H1 (cell line): ENCODE data around the gene STAM. TPM values are rescaled to one million over a fixed set of nuclear protein-coding genes. Genes with fewer than 3 reads are reported as not detected.

ENCODE experiments used
- CTCF ChIA-PET: fragments of 300-600 bp; sonication (Branson Sonifier 250); formaldehyde crosslinking; loops from one replicate; lab custom pipeline; 2021; ENCODE audit not compliant: partially characterized antibody; lab: Charles Lee
- POLR2A ChIA-PET: fragments of 300-600 bp; sonication (Branson Sonifier 250); formaldehyde crosslinking; loops from one replicate; lab custom pipeline; 2021; ENCODE audit warnings: inconsistent platforms; ENCODE audit not compliant: partially characterized antibody; lab: Charles Lee
- DNase-seq, 2 experiments: peaks; one replicate each; pipeline versions ENCODE4 v3.0.0 to v3.0.0-alpha.2; 2010 to 2022; ENCODE audit warnings: low spot score in 2 of 2, low read depth in 1 of 2, mixed read lengths in 1 of 2
- FAIRE-seq: peaks from 2 replicates; lab custom pipeline; 2011; peaks lifted over from hg19 to GRCh38; lab: Jason Lieb, UNC
- H2AFZ ChIP-seq: 2 replicates; pipeline ENCODE4 v1.8.1; 2012; ENCODE audit warnings: low read length, inconsistent platforms
- H2AK5ac ChIP-seq: 2 replicates; pipeline ENCODE4 v1.6.1; 2013; ENCODE audit warnings: low read depth, low read length
- H2BK120ac ChIP-seq: replicated peaks from 2 replicates; pipeline ENCODE3; 2013; ENCODE audit warnings: low read depth, low read length, inconsistent platforms
- H2BK12ac ChIP-seq: 2 replicates; pipeline ENCODE4 v1.6.1; 2013; ENCODE audit warnings: low read depth, low read length
- H2BK15ac ChIP-seq: 2 replicates; pipeline ENCODE4 v1.6.1; 2013; ENCODE audit warnings: low read length
- H2BK20ac ChIP-seq: 2 replicates; pipeline ENCODE4 v1.6.1; 2013; ENCODE audit warnings: low read length
- H2BK5ac ChIP-seq: 2 replicates; pipeline ENCODE4 v1.6.1; 2013; ENCODE audit warnings: low read depth, low read length
- H3K14ac ChIP-seq: 2 replicates; pipeline ENCODE4 v1.6.1; 2013; ENCODE audit warnings: inconsistent platforms; ENCODE audit not compliant: insufficient read length
- H3K18ac ChIP-seq: 2 replicates; pipeline ENCODE4 v1.6.1; 2013; ENCODE audit warnings: low read length; ENCODE audit errors: extremely low read depth
- H3K23ac ChIP-seq: 2 replicates; pipeline ENCODE4 v1.6.1; 2013; ENCODE audit warnings: inconsistent platforms; ENCODE audit not compliant: insufficient read length
- H3K23me2 ChIP-seq: 2 replicates; pipeline ENCODE4 v1.6.1; 2013; ENCODE audit warnings: low read depth, low read length
- H3K27ac ChIP-seq: 2 replicates; pipeline ENCODE4 v1.6.1; 2011; ENCODE audit warnings: low read depth, low read length, inconsistent platforms
- H3K27me3 ChIP-seq, 4 experiments: replicated peaks in 1 of 4; 1 replicate in 1 of 4; 2 replicates in 3 of 4; pipeline versions ENCODE4 v1.6.1 to v1.8.1; 2011 to 2013; ENCODE audit warnings: low read length in 3 of 4, mild to moderate bottlenecking in 3 of 4, inconsistent platforms in 2 of 4, mixed read lengths in 2 of 4, moderate library complexity in 1 of 4; ENCODE audit not compliant: control insufficient read depth in 3 of 4, insufficient read depth in 3 of 4; ENCODE audit errors: extremely low read depth in 1 of 4
- H3K36me3 ChIP-seq, 4 experiments: 2 replicates each; pipeline versions ENCODE4 v1.6.1 to v1.8.1; 2011 to 2013; ENCODE audit warnings: mild to moderate bottlenecking in 4 of 4, low read length in 3 of 4, moderate library complexity in 2 of 4, control low read depth in 1 of 4, inconsistent platforms in 1 of 4; ENCODE audit not compliant: insufficient read depth in 4 of 4, control insufficient read depth in 2 of 4
- H3K4ac ChIP-seq: replicated peaks from 2 replicates; pipeline ENCODE3; 2013; ENCODE audit warnings: low read length, low read depth, mixed read lengths, inconsistent platforms; ENCODE audit not compliant: insufficient read length
- H3K4me1 ChIP-seq, 4 experiments: replicated peaks in 1 of 4; 1 replicate in 1 of 4; 2 replicates in 3 of 4; pipeline versions ENCODE4 v1.6.1 to v1.8.1; 2011 to 2013; ENCODE audit warnings: low read length in 3 of 4, inconsistent platforms in 2 of 4, mixed read lengths in 1 of 4; ENCODE audit not compliant: insufficient read depth in 4 of 4, control insufficient read depth in 3 of 4
- H3K4me2 ChIP-seq, 2 experiments: 2 replicates each; pipeline versions ENCODE4 v1.6.1 to v1.8.1; 2011 to 2013; ENCODE audit warnings: low read depth in 2 of 2, low read length in 2 of 2, control low read depth in 1 of 2, inconsistent platforms in 1 of 2, mild to moderate bottlenecking in 1 of 2; ENCODE audit not compliant: insufficient read depth in 1 of 2
- H3K4me3 ChIP-seq, 4 experiments: fragments of 200-600, 300-600 bp in 1 of 4; sonication (generic), shearing (Covaris generic), sonication (Bioruptor Twin) in 1 of 4; 2 replicates each; pipeline versions ENCODE4 v1.5.1 to v1.8.1; 2011 to 2016; ENCODE audit warnings: low read length in 4 of 4, low read depth in 3 of 4, control low read depth in 2 of 4, inconsistent platforms in 2 of 4, mild to moderate bottlenecking in 2 of 4, mixed read lengths in 1 of 4, moderate library complexity in 1 of 4; ENCODE audit not compliant: insufficient read depth in 2 of 4; ENCODE audit errors: extremely low read depth in 1 of 4
- H3K56ac ChIP-seq: replicated peaks from 2 replicates; pipeline ENCODE3; 2013; ENCODE audit warnings: low read depth, mild to moderate bottlenecking, mixed read lengths, low read length, inconsistent platforms; ENCODE audit not compliant: insufficient read length
- H3K79me1 ChIP-seq: 2 replicates; pipeline ENCODE4 v1.6.1; 2013; ENCODE audit warnings: low read depth, low read length, control low read depth
- H3K79me2 ChIP-seq, 2 experiments: 2 replicates each; pipeline versions ENCODE4 v1.6.1 to v1.8.1; 2012 to 2013; ENCODE audit warnings: low read length in 2 of 2, mild to moderate bottlenecking in 2 of 2, inconsistent platforms in 1 of 2; ENCODE audit not compliant: insufficient read depth in 2 of 2, control insufficient read depth in 1 of 2
- H3K9ac ChIP-seq, 4 experiments: replicated peaks in 1 of 4; 1 replicate in 1 of 4; 2 replicates in 3 of 4; pipeline versions ENCODE4 v1.6.1 to v1.8.1; 2011 to 2013; ENCODE audit warnings: low read depth in 3 of 4, low read length in 3 of 4, control low read depth in 2 of 4, mild to moderate bottlenecking in 2 of 4, moderate library complexity in 2 of 4, inconsistent platforms in 1 of 4; ENCODE audit errors: extremely low read depth in 1 of 4
- H3K9me3 ChIP-seq, 2 experiments: 2 replicates each; pipeline versions ENCODE4 v1.6.1 to v1.8.1; 2012 to 2013; ENCODE audit warnings: mild to moderate bottlenecking in 2 of 2, moderate library complexity in 2 of 2, control low read depth in 1 of 2, inconsistent platforms in 1 of 2, low read depth in 1 of 2, low read length in 1 of 2, mixed read lengths in 1 of 2; ENCODE audit not compliant: insufficient read depth in 2 of 2
- H4K20me1 ChIP-seq, 2 experiments: replicated peaks in 1 of 2; 2 replicates each; pipeline versions ENCODE3 to v1.8.1; 2011 to 2013; ENCODE audit warnings: inconsistent platforms in 2 of 2, low read length in 2 of 2, mild to moderate bottlenecking in 1 of 2; ENCODE audit not compliant: insufficient read depth in 2 of 2, control insufficient read depth in 1 of 2
- H4K5ac ChIP-seq: 2 replicates; pipeline ENCODE4 v1.6.1; 2013; ENCODE audit warnings: low read length, low read depth, mixed read lengths, inconsistent platforms; ENCODE audit not compliant: insufficient read length
- H4K8ac ChIP-seq: 2 replicates; pipeline ENCODE4 v1.8.0; 2013; ENCODE audit warnings: mild to moderate bottlenecking, moderate library complexity, low read length, inconsistent platforms; ENCODE audit not compliant: insufficient read depth; ENCODE audit errors: extremely low read depth
- H4K91ac ChIP-seq: replicated peaks from 2 replicates; pipeline ENCODE3; 2013; ENCODE audit warnings: low read length, mixed read lengths, inconsistent platforms; ENCODE audit not compliant: insufficient read length
- CEBPB ChIP-seq: IDR thresholded peaks from 2 replicates; pipeline ENCODE4 v1.6.1; 2012; ENCODE audit warnings: low read depth, low read length
- CHD1 ChIP-seq: IDR thresholded peaks from 2 replicates; pipeline ENCODE4 v1.6.1; 2012; ENCODE audit warnings: low read depth, low read length, improper control_type of control experiment
- CREB1 ChIP-seq: IDR thresholded peaks from 2 replicates; pipeline ENCODE4 v1.6.1; 2012; ENCODE audit warnings: inconsistent platforms
- EP300 ChIP-seq, 2 experiments: IDR thresholded peaks; 1 replicate in 1 of 2; 2 replicates in 1 of 2; pipeline ENCODE4 v1.6.1; 2011 to 2012; ENCODE audit warnings: low read depth in 2 of 2, low read length in 2 of 2, mild to moderate bottlenecking in 2 of 2, borderline replicate concordance in 1 of 2, inconsistent platforms in 1 of 2, moderate library complexity in 1 of 2
- JUN ChIP-seq: IDR thresholded peaks from 2 replicates; pipeline ENCODE4 v1.6.1; 2011; ENCODE audit warnings: low read depth, mild to moderate bottlenecking, improper control_type of control experiment, low read length
- NANOG ChIP-seq: IDR thresholded peaks from 2 replicates; pipeline ENCODE4 v1.6.1; 2011; ENCODE audit warnings: low read length, low read depth, mild to moderate bottlenecking, inconsistent platforms; ENCODE audit not compliant: insufficient read depth, poor library complexity, severe bottlenecking
- POLR2A ChIP-seq, 2 experiments: IDR thresholded peaks; 1 replicate in 1 of 2; 2 replicates in 1 of 2; pipeline ENCODE4 v1.6.1; 2011; ENCODE audit warnings: low read depth in 2 of 2, low read length in 2 of 2, mild to moderate bottlenecking in 2 of 2; ENCODE audit errors: control extremely low read depth in 1 of 2
- POLR2AphosphoS5 ChIP-seq: IDR thresholded peaks from 2 replicates; pipeline ENCODE4 v1.6.1; 2011; ENCODE audit warnings: low read depth, low read length
- SRF ChIP-seq: IDR thresholded peaks from 2 replicates; pipeline ENCODE4 v1.6.1; 2011; ENCODE audit warnings: mild to moderate bottlenecking, low read depth, low read length, moderate library complexity
- TBP ChIP-seq: IDR thresholded peaks from 2 replicates; pipeline ENCODE4 v1.6.1; 2011; ENCODE audit warnings: low read depth, low read length, improper control_type of control experiment
- TEAD4 ChIP-seq: IDR thresholded peaks from 2 replicates; pipeline ENCODE4 v1.6.1; 2012; ENCODE audit warnings: low read depth, low read length, inconsistent platforms, mixed read lengths
- WGBS, 2 experiments: shearing (Covaris generic) in 1 of 2; methylation state at CpG; one replicate each; pipeline versions ENCODE4 v1.1.6 to v1.1.7; 2013 to 2015; ENCODE audit warnings: low lambda C conversion rate in 2 of 2, mixed read lengths in 2 of 2, inconsistent platforms in 1 of 2, low coverage in 1 of 2, missing lambda C conversion rate in 1 of 2; ENCODE audit not compliant: insufficient replicate concordance in 2 of 2, insufficient coverage in 1 of 2, insufficient read length in 1 of 2; ENCODE audit errors: extremely low coverage in 1 of 2, missing lambda C conversion rate in 1 of 2; 5-methylcytosine and 5-hydroxymethylcytosine counted together
- polyA plus RNA-seq, 7 experiments: library from polyadenylated mRNA; depleted of rRNA in 3 of 7; stranded (reverse) in 5 of 7; unstranded in 2 of 7; fragments of >200 nt in 5 of 7; fragments of 200-250 nt in 2 of 7; gene quantifications; 1 replicate in 5 of 7; 2 replicates in 1 of 7; 4 replicates in 1 of 7; pipeline versions ENCODE4 v1.2.1 to v1.2.3, GENCODE V29; 2011 to 2013; ENCODE audit warnings: missing spikeins in 2 of 7, mixed read lengths in 2 of 7
- total RNA-seq: library from RNA; stranded (reverse); fragmentation: NEBNext Ultra II Directional; extraction: Animal tissue kit (Norgen Biotek cat#: 25700); gene quantifications from 2 replicates; pipeline ENCODE4 v1.2.1, GENCODE V29; 2021

The STAM gene
- total and polyA plus RNA-seq, 2 of the 8 experiments (the other 6 are each of a cell fraction or from before 2014, with no cell fraction given) = 22.0 to 27.8 TPM

DNA sequence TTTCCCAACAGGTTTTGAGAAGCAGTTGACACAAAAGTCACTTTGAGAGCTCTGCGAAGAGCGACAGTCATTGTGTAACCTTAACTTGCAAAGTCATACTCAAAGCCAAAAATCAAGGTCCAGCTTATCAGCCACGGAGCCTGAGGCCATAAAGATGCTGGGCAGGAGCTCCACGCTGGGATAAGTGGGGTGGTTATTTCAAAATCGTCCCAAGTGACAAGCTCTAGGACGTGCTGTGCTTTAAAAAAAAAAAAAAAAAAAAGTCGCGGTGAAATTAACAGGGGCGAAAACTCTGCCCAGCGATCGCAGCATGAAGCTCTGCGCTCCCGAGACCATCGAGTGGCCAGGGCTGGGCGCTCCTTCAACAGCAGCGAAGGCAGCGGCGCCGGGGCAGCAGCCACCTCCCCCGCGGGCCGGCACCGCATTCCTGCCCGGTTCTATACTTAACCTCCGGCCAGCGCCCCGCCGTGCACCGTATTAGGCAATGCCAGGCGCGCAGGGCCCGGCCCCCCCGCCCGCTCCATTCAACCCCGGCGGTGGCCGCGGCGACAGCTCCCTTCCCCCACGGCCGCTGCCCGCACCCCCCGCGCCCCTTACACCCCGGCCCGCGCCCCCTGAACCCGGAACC, 27.4 kb upstream of the STAM start:
- H3K4me3 ChIP-seq = peak overlapping the region; percentile 63 to 89 (median 76)
- no peak overlapping the region for H3K23ac ChIP-seq
- H4K20me1 ChIP-seq = no peaks in the 10 kb centered on the region
- no peak overlapping the region for H3K4ac ChIP-seq
- H3K27ac ChIP-seq = no peak overlapping the region
- peak overlapping the region; percentile 90; the same call in 1 of the 2 replicates for H2BK12ac ChIP-seq
- peak; percentile 24; the same call in 1 of the 2 replicates for TF ChIP-seq TBP
- no peak for TF ChIP-seq CHD1
- peak in 1 of 2 experiments; percentile 39; a peak in 1 of 3 replicates for TF ChIP-seq POLR2A (IDR thresholded peaks at IDR 0.05; ENCODE audit: control extremely low read depth in 1 of 2, low read depth in 2 of 2, low read length in 2 of 2)
- peak; percentile 92 for TF ChIP-seq TEAD4
- TF ChIP-seq JUN = no peak
- peak; percentile 65 for TF ChIP-seq NANOG
- peak; percentile 77 for TF ChIP-seq SRF
- TF ChIP-seq EP300 (IDR thresholded peaks at IDR 0.05; ENCODE audit: borderline replicate concordance in 1 of 2, low read depth in 2 of 2, low read length in 2 of 2) = peak in 1 of 2 experiments; percentile 60; a peak in 1 of 3 replicates
- TF ChIP-seq CREB1 = no peak
- TF ChIP-seq POLR2AphosphoS5 = peak; percentile 36; the same call in 1 of the 2 replicates
- peak; percentile 94 for TF ChIP-seq CEBPB
- H4K8ac ChIP-seq = peak overlapping the region; percentile 57; the same call in 1 of the 2 replicates
- POLR2A ChIA-PET = interaction anchor here (0.7 to 3.6 kb wide), 16 partner anchors 8 to 738 kb away, joined by 3 to 25 read pairs (median 4); partner anchors contain the start of gene STAM
- no peaks in the 10 kb centered on the region for H3K27me3 ChIP-seq
- peaks cover 0 to 3% (median 0%) of the 10 kb centered on the region in 4 experiments; a peak in 1 of 8 replicates for H3K36me3 ChIP-seq
- FAIRE-seq (no peak), DNase-seq (peak in 1 of 2 experiments; percentile 36)
- H2AFZ ChIP-seq = no peak overlapping the region
- H3K14ac ChIP-seq = no peak overlapping the region
- H3K9ac ChIP-seq = peak overlapping the region; percentile 22 to 74 (median 55); a peak in 5 of 7 replicates
- no peak overlapping the region for H3K56ac ChIP-seq
- 9% methylated on average over 14 of the region's 48 CpGs; no CpG with 5 or more reads in 1 of the 2 experiments for WGBS, 2 experiments
- H3K18ac ChIP-seq = peak overlapping the region; percentile 83
- H2BK15ac ChIP-seq = no peak overlapping the region; the same call in 1 of the 2 replicates
- peaks cover 6% of the 10 kb centered on the region for H3K23me2 ChIP-seq
- H2BK5ac ChIP-seq = no peak overlapping the region; the same call in 1 of the 2 replicates
- H3K4me2 ChIP-seq = peak overlapping the region; percentile 69 to 73
- H4K5ac ChIP-seq = no peak overlapping the region
- H3K9me3 ChIP-seq = peaks cover 0 to 3% of the 10 kb centered on the region in 2 experiments; a peak in 1 of 4 replicates
- H2BK20ac ChIP-seq = no peak overlapping the region
- H2BK120ac ChIP-seq = no peak overlapping the region
- CTCF ChIA-PET = interaction anchor here (0.6 to 1.2 kb wide), 12 partner anchors 8 to 1864 kb away, joined by 3 to 5 read pairs (median 3); no protein-coding TSS in a partner anchor
- H4K91ac ChIP-seq = no peak overlapping the region
- H3K4me1 ChIP-seq = no peaks in the 10 kb centered on the region
- no peak overlapping the region for H2AK5ac ChIP-seq
- H3K79me2 ChIP-seq = peaks cover 0 to 3% of the 10 kb centered on the region in 2 experiments; a peak in 1 of 4 replicates
- H3K79me1 ChIP-seq = no peaks in the 10 kb centered on the region
